ENCODE measurements around the gene SMARCC1. TPM values are rescaled to one million over a fixed set of nuclear protein-coding genes. Genes with fewer than 3 reads are reported as not detected.

SMARCC1 gene
- polyA plus RNA-seq, 3 donors = 128 to 137 (median 130) TPM

- DNase-seq (ENCODE audit: low read depth in 3 of 3, low spot score in 2 of 3) = no peak
These were observed 70.1 kb downstream of the SMARCC1 start for GRCh38 chr3:47711596-47711995.

GRCh38 chr3:47705391-47705790 lies 76.3 kb downstream of the SMARCC1 start:
- no peak for DNase-seq (ENCODE audit: low read depth in 3 of 3, low spot score in 2 of 3)

GRCh38 chr3:47704237-47704612 lies 77.5 kb downstream of the SMARCC1 start:
- DNase-seq (ENCODE audit: low read depth in 3 of 3, low spot score in 2 of 3) = no peak

GRCh38 chr3:47701388-47701787 lies 80.3 kb downstream of the SMARCC1 start:
- no peak for DNase-seq (ENCODE audit: low read depth in 3 of 3, low spot score in 2 of 3)

- DNase-seq (ENCODE audit: low read depth in 3 of 3, low spot score in 2 of 3) = no peak
These were observed 89.5 kb downstream of the SMARCC1 start for GRCh38 chr3:47692158-47692557.

GRCh38 chr3:47688488-47688887 lies 93.2 kb downstream of the SMARCC1 start:
- DNase-seq (ENCODE audit: low read depth in 3 of 3, low spot score in 2 of 3) = no peak

GRCh38 chr3:47685037-47685436 lies 96.7 kb downstream of the SMARCC1 start:
- DNase-seq (ENCODE audit: low read depth in 3 of 3, low spot score in 2 of 3) = no peak

- DNase-seq (ENCODE audit: low read depth in 3 of 3, low spot score in 2 of 3) = no peak
These were observed 100.7 kb downstream of the SMARCC1 start for GRCh38 chr3:47681016-47681415.

GRCh38 chr3:47678446-47679338 lies 103.0 kb downstream of the SMARCC1 start:
- DNase-seq (ENCODE audit: low read depth in 3 of 3, low spot score in 2 of 3) = no peak

GRCh38 chr3:47669026-47669749 lies 112.5 kb downstream of the SMARCC1 start:
- no peak for DNase-seq (ENCODE audit: low read depth in 3 of 3, low spot score in 2 of 3)

- DNase-seq (ENCODE audit: low read depth in 3 of 3, low spot score in 2 of 3) = no peak
These were observed 115.6 kb downstream of the SMARCC1 start for GRCh38 chr3:47666118-47666517.

GRCh38 chr3:47664519-47664918 lies 117.2 kb downstream of the SMARCC1 start:
- no peak for DNase-seq (ENCODE audit: low read depth in 3 of 3, low spot score in 2 of 3)

- DNase-seq (ENCODE audit: low read depth in 3 of 3, low spot score in 2 of 3) = no peak
These were observed 118.0 kb downstream of the SMARCC1 start for GRCh38 chr3:47663630-47664240.

GRCh38 chr3:47661121-47661752 lies 120.5 kb downstream of the SMARCC1 start:
- no peak for DNase-seq (ENCODE audit: low read depth in 3 of 3, low spot score in 2 of 3)

GRCh38 chr3:47658444-47658843 lies 123.2 kb downstream of the SMARCC1 start:
- DNase-seq (ENCODE audit: low read depth in 3 of 3, low spot score in 2 of 3) = no peak

GRCh38 chr3:47652142-47652541 lies 129.6 kb downstream of the SMARCC1 start:
- DNase-seq (ENCODE audit: low read depth in 3 of 3, low spot score in 2 of 3) = no peak

GRCh38 chr3:47650294-47650693 lies 131.4 kb downstream of the SMARCC1 start:
- no peak for DNase-seq (ENCODE audit: low read depth in 3 of 3, low spot score in 2 of 3)

GRCh38 chr3:47647550-47647949 lies 134.1 kb downstream of the SMARCC1 start:
- DNase-seq (ENCODE audit: low read depth in 3 of 3, low spot score in 2 of 3) = no peak

- DNase-seq (ENCODE audit: low read depth in 3 of 3, low spot score in 2 of 3) = no peak
These were observed 135.3 kb downstream of the SMARCC1 start for GRCh38 chr3:47646362-47646761.

GRCh38 chr3:47645551-47645950 lies 136.1 kb downstream of the SMARCC1 start:
- DNase-seq (ENCODE audit: low read depth in 3 of 3, low spot score in 2 of 3) = no peak

GRCh38 chr3:47643092-47643491 lies 138.6 kb downstream of the SMARCC1 start:
- DNase-seq (ENCODE audit: low read depth in 3 of 3, low spot score in 2 of 3) = no peak

Data from right renal cortex interstitium (tissue), 3 donors.